ENCODE measurements around the gene IL34. TPM values are rescaled to one million over a fixed set of nuclear protein-coding genes. Genes with fewer than 3 reads are reported as not detected.

IL34 gene
- total RNA-seq, 6 experiments from 2014 or later, result 0.09 TPM; not detected in 4

DNA sequence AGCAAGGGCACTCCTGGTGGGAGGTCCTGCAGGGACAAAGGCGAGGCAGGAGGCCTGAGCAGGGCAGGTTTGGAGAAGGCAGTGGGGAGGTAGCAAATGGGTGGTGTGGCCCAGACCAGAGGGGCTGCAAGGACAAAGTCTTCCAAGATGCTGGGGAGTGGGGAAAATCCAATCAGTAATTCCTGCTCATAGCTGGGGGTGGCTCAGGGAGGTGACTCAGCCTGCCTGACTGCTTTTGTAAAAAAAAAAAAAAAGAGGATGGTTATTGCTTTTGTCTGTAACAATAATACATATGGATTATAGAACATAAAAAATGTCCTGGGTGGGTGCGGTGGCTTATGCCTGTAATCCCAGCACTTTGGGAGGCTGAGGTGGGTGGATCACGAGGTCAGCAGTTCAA is 5.2 kb downstream of the IL34 start:
- Mint-ChIP-seq H3K27me3 (ENCODE audit: insufficient read depth) (peaks cover 11% of the 10 kb centered on the region; the same call in 1 of the 2 replicates), H3K36me3 (ENCODE audit: low read depth) (no peaks in the 10 kb centered on the region), H3K4me1 (ENCODE audit: low read depth) (peaks cover 41% of the 10 kb centered on the region), H3K9me3 (no peaks in the 10 kb centered on the region), H3K27ac (no peak overlapping the region), H3K4me3 (no peak overlapping the region)
- DNase-seq, result no peak
- no peak for TF ChIP-seq CTCF (IDR thresholded peaks at IDR 0.05)

- Mint-ChIP-seq H3K4me1 (ENCODE audit: low read depth) (peaks cover 41% of the 10 kb centered on the region), H3K4me3 (no peak overlapping the region), H3K27me3 (ENCODE audit: insufficient read depth) (peaks cover 11% of the 10 kb centered on the region; the same call in 1 of the 2 replicates), H3K9me3 (no peaks in the 10 kb centered on the region), H3K36me3 (ENCODE audit: low read depth) (no peaks in the 10 kb centered on the region), H3K27ac (no peak overlapping the region)
- no peak for TF ChIP-seq CTCF (IDR thresholded peaks at IDR 0.05)
- DNase-seq, result no peak
Measured at GRCh38 chr16:70652322-70652721, 6.0 kb downstream of the IL34 start.

DNA sequence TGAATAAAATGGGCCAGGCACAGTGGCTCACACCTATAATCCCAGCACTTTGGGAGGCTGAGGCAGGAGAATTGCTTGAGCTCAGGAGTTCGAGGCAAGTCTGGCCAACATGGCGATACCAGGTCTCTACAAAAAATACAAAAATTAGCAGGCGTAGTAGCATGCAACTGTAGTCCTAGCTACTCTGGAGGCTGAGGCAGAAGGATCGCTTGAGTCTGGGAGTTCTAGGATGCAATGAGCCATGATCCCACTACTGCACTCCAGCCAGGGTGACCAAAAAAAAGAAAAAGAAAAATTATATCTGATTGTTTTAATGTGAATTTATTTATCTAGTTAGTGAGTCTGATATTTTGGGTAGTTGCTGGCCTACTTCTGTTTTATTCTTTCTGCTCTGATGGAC is 7.0 kb downstream of the IL34 start:
- H3K27ac Mint-ChIP-seq, result peak overlapping the region; percentile 80; the same call in 1 of the 2 replicates
- no peak for TF ChIP-seq CTCF (IDR thresholded peaks at IDR 0.05)
- H3K4me3 Mint-ChIP-seq, result no peak overlapping the region
- no peaks in the 10 kb centered on the region for H3K36me3 Mint-ChIP-seq (ENCODE audit: low read depth)
- H3K9me3 Mint-ChIP-seq, result no peaks in the 10 kb centered on the region
- peaks cover 6% of the 10 kb centered on the region; the same call in 1 of the 2 replicates for H3K27me3 Mint-ChIP-seq (ENCODE audit: insufficient read depth)
- no peak for DNase-seq
- H3K4me1 Mint-ChIP-seq (ENCODE audit: low read depth), result peaks cover 41% of the 10 kb centered on the region

- DNase-seq, result peak; percentile 82
- peak overlapping the region; percentile 80 for H3K27ac Mint-ChIP-seq
- H3K27me3 Mint-ChIP-seq (ENCODE audit: insufficient read depth), result peaks cover 7% of the 10 kb centered on the region
- TF ChIP-seq CTCF (IDR thresholded peaks at IDR 0.05), result peak; percentile 96
- H3K4me1 Mint-ChIP-seq (ENCODE audit: low read depth), result peaks cover 36% of the 10 kb centered on the region
- no peaks in the 10 kb centered on the region for H3K36me3 Mint-ChIP-seq (ENCODE audit: low read depth)
- H3K4me3 Mint-ChIP-seq, result peak overlapping the region; percentile 86
- no peaks in the 10 kb centered on the region for H3K9me3 Mint-ChIP-seq
Measured at GRCh38 chr16:70653809-70654771, 7.7 kb downstream of the IL34 start.

- peaks cover 12% of the 10 kb centered on the region for H3K27me3 Mint-ChIP-seq (ENCODE audit: insufficient read depth)
- no peak overlapping the region for H3K4me3 Mint-ChIP-seq
- peaks cover 28% of the 10 kb centered on the region for H3K4me1 Mint-ChIP-seq (ENCODE audit: low read depth)
- H3K9me3 Mint-ChIP-seq, result no peaks in the 10 kb centered on the region
- DNase-seq, result no peak
- no peak overlapping the region for H3K27ac Mint-ChIP-seq
- no peak for TF ChIP-seq CTCF (IDR thresholded peaks at IDR 0.05)
- H3K36me3 Mint-ChIP-seq (ENCODE audit: low read depth), result no peaks in the 10 kb centered on the region
Measured at GRCh38 chr16:70656065-70656711, 9.8 kb downstream of the IL34 start.
